Bronchial epithelial cell (primary cell): ENCODE data around the gene AGPAT4. TPM values are rescaled to one million over a fixed set of nuclear protein-coding genes. Genes with fewer than 3 reads are reported as not detected.

Source experiments
- DNase-seq: peaks from one replicate; pipeline ENCODE4 v3.0.0-alpha.2; 2010; ENCODE audit warnings: low read depth
- FAIRE-seq: peaks from 2 replicates; lab custom pipeline; 2011; peaks lifted over from hg19 to GRCh38; lab: Jason Lieb, UNC
- H3K27me3 ChIP-seq: 2 replicates; pipeline ENCODE4 v1.5.1; 2011; ENCODE audit warnings: low read length; ENCODE audit not compliant: control insufficient read depth, insufficient read depth
- H3K36me3 ChIP-seq: 2 replicates; pipeline ENCODE4 v1.5.1; 2011; ENCODE audit warnings: low read length; ENCODE audit not compliant: control insufficient read depth, insufficient read depth
- H3K4me3 ChIP-seq: 2 replicates; pipeline ENCODE4 v1.5.1; 2011; ENCODE audit warnings: mild to moderate bottlenecking, low read depth, low read length, control low read depth
- total RNA-seq: library from RNA; depleted of rRNA; stranded (reverse); fragments of >200 nt; gene quantifications from 2 replicates; pipeline ENCODE4 v1.2.1, GENCODE V29; 2014
- TF ChIP-seq, protein P1 (sequence below): IDR thresholded peaks from 2 replicates; pipeline ENCODE4 v1.5.1; 2011; ENCODE audit warnings: mild to moderate bottlenecking, moderate library complexity, low read length, control low read depth, inconsistent platforms; ENCODE audit not compliant: insufficient read depth, severe bottlenecking

Gene AGPAT4
- total RNA-seq, 1 donor from 2014 or later = 2.6 TPM

DNA sequence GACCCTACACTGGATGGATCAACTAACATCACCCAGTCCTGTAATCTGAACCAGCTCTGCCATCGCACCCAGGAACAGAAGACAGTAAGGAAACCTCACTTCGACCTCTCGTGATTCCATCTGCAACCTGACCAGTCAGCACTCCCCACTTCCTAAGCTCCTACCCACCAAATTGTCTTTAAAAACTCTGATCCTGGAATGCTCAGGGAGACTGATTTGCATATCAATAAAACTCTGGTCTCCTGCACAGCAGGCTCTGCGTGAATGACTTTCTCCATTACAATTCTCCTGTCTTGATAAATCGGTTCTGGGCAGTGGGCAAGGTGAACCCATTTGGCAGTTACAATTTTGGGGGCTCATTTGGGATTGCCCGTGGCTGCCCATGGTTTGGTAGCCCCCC, 18.3 kb upstream of the AGPAT4 start:
- FAIRE-seq = no peak
- Histone ChIP-seq H3K27me3 (no peaks in the 10 kb centered on the region), H3K36me3 (no peaks in the 10 kb centered on the region), H3K4me3 (no peak overlapping the region)
- DNase-seq = no peak
- TF ChIP-seq, protein P1, sequence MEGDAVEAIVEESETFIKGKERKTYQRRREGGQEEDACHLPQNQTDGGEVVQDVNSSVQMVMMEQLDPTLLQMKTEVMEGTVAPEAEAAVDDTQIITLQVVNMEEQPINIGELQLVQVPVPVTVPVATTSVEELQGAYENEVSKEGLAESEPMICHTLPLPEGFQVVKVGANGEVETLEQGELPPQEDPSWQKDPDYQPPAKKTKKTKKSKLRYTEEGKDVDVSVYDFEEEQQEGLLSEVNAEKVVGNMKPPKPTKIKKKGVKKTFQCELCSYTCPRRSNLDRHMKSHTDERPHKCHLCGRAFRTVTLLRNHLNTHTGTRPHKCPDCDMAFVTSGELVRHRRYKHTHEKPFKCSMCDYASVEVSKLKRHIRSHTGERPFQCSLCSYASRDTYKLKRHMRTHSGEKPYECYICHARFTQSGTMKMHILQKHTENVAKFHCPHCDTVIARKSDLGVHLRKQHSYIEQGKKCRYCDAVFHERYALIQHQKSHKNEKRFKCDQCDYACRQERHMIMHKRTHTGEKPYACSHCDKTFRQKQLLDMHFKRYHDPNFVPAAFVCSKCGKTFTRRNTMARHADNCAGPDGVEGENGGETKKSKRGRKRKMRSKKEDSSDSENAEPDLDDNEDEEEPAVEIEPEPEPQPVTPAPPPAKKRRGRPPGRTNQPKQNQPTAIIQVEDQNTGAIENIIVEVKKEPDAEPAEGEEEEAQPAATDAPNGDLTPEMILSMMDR = no peak

DNA sequence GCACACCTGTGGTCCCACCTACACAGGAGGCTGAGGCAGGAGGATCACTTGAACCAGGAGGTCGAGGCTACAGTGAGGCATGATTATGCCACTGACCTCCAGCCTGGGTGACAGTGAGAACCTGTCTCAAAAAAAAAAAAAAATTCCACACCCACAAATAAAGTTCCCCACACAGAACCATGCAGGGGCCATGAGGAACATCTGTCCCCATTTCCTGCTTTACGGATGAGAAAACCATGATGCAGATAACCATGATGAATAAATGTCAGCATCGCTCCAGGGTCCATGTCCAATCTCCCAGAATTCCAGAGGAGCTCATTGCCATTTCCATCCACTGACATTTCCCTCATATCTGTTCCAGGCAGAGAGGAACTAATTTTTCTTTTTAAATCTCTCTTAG, 16.9 kb upstream of the AGPAT4 start:
- FAIRE-seq = no peak
- TF ChIP-seq, protein P1 = no peak

DNA sequence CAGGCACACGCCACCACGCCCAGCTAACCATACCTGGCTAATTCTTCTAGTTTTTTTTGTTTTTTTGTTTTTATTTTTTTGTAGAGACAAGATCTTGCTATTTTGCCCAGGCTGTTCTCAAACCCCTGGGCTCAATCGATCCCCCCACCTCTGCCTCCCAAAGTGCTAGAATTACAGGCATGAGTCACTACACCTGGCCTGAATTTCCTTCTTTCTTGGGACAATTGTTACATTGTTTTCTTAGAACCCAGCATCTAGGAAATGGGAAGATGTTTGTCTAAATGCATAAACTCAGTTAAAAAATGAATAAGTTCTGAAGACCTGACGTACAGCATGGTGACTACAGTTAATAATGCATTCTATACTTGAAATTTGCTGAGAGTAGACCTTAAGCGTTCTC, 10.8 kb upstream of the AGPAT4 start:
- Histone ChIP-seq H3K36me3 (no peaks in the 10 kb centered on the region), H3K4me3 (no peak overlapping the region), H3K27me3 (no peaks in the 10 kb centered on the region)
- FAIRE-seq = no peak
- no peak for DNase-seq
- TF ChIP-seq, protein P1 = no peak

More for the DNA sequence above, 16.9 kb upstream of the AGPAT4 start:
- DNase-seq = no peak
- Histone ChIP-seq H3K36me3 (no peaks in the 10 kb centered on the region), H3K27me3 (no peaks in the 10 kb centered on the region), H3K4me3 (no peak overlapping the region)

DNA sequence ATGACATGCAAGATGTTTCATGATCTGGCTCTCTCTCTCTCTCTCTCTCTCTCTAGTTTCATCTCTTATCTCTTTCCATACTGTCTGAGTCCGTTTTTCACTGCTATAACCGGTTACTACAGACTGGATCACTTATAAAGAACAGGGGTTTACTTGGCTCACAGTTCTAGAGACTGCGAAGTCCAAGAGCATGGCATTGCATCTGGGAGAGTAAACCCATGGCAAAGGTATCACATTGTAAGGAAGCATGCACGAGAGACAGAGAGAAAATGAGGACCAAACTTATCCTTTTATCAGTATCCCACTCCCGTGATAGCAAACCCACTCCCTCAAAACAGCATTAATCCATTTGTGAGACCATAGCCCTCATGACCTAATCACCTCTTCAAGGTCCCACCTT, 7.2 kb upstream of the AGPAT4 start:
- DNase-seq = no peak
- no peak for FAIRE-seq
- Histone ChIP-seq H3K36me3 (no peaks in the 10 kb centered on the region), H3K4me3 (no peak overlapping the region), H3K27me3 (no peaks in the 10 kb centered on the region)
- TF ChIP-seq, protein P1 = no peak

DNA sequence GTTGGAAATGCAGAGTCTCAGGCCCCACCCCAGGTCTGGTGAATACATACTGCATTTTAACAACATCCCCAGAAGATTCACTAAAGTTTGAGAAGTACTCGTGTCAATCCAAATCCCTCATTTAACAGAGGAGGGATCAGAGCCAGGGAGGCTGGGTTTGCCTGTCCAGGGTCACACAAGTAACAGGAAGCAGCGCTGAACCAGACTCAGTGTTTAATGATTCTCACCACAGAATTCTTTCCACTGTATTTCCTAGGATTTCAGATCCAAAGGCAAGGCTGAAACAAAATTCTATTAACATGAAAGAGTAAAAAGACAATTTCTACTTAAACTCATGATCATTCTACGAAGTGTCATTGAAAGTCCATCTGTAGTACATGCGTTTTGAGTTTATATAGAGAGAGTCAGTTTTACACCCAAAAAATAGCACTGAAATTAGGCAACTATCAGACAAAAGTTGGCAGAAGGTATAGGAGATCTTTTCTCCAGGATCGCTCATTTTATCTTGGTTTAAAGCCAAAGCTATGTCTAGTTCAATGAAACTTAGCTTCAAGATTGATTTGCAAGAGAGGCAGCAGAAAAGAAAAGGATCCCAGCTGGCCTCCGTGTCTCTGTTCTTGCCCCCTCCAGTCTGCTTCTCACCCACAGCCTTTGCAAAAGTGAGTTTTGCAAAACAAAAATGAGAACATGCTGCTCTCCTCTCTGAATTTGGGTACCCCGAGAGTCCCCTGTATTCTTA, 6.0 kb upstream of the AGPAT4 start:
- DNase-seq = no peak
- TF ChIP-seq, protein P1 = no peak
- H3K36me3 ChIP-seq = no peaks in the 10 kb centered on the region
- FAIRE-seq = no peak
- H3K27me3 ChIP-seq = no peaks in the 10 kb centered on the region
- H3K4me3 ChIP-seq = no peak overlapping the region
